ENCODE data around the gene MRPL57. TPM values are rescaled to one million over a fixed set of nuclear protein-coding genes. Genes with fewer than 3 reads are reported as not detected.

Gene MRPL57
- 19.9 and 25.6 TPM in 2 replicates for total RNA-seq

DNA sequence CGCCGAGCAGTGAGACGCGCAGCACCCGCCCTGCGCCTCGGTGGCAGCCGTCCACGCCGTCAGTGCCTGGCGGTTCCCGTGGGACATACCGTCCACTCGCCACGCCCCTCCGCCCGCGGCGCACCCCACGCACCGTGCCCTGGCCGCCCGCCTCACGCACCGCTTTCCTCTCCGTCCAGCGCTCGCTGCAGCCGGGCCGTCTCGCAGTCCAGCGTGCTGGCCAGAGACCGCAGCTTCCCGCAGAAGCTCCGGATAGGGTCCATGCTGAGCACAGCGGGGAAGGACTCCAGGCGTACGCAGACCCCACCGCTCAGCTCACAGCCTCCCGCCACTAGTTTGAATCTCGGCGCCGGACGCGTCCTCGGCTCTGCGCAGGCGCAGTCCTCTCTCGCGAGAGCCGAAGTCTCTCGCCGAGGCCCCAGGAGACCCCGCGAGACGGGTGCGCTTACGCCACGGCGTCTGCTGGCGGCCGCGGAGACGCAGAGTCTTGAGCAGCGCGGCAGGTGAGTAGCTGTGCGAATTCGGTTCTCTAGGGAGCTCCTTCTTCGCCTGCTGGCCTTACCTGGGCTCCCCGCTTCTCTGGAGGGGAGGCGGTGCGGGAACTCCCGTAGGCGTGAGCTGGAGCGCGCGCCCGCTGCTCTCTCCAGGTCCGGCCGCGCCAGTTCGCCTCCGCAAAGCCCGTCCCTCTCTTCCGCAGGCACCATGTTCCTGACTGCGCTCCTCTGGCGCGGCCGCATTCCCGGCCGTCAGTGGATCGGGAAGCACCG lies at the start of gene MRPL57, which contains the start of gene SKA3:
TSS of gene MRPL57 (plus strand) at position 444 of the 767 bp plus-strand sequence. CDS start at position 703, 259 bp downstream.
TSS of gene SKA3 (minus strand) at position 338 of the 767 bp plus-strand sequence. CDS start at position 263, 75 bp downstream.

Other genes with a start within 250 kb of the MRPL57 start
- 14.3 and 20.7 TPM in 2 replicates for gene LATS2, start 115.1 kb upstream of the MRPL57 start, total RNA-seq
- 37.5 and 42.6 TPM in 2 replicates for gene SAP18, start 36.5 kb upstream of the MRPL57 start, total RNA-seq
- gene SKA3, start 106 bp upstream of the MRPL57 start, total RNA-seq: 5.5 and 8.1 TPM in 2 replicates